ENCODE measurements around the gene EBPL. TPM values are rescaled to one million over a fixed set of nuclear protein-coding genes. Genes with fewer than 3 reads are reported as not detected.
A peak's percentile ranks its signal among the peaks of the same experiment; 100 is the strongest.

EBPL gene
- 14.4 TPM for total RNA-seq (2013)
- 10 to 100 TPM; 10.2 to 29.4 (median 27.3) TPM for polyA plus RNA-seq
- polyA minus RNA-seq: 7.1 and 10.1 TPM in 2 replicates
- total RNA-seq: 0.42 to 9.6 (median 4.6) reads per million in 11 experiments

DNA sequence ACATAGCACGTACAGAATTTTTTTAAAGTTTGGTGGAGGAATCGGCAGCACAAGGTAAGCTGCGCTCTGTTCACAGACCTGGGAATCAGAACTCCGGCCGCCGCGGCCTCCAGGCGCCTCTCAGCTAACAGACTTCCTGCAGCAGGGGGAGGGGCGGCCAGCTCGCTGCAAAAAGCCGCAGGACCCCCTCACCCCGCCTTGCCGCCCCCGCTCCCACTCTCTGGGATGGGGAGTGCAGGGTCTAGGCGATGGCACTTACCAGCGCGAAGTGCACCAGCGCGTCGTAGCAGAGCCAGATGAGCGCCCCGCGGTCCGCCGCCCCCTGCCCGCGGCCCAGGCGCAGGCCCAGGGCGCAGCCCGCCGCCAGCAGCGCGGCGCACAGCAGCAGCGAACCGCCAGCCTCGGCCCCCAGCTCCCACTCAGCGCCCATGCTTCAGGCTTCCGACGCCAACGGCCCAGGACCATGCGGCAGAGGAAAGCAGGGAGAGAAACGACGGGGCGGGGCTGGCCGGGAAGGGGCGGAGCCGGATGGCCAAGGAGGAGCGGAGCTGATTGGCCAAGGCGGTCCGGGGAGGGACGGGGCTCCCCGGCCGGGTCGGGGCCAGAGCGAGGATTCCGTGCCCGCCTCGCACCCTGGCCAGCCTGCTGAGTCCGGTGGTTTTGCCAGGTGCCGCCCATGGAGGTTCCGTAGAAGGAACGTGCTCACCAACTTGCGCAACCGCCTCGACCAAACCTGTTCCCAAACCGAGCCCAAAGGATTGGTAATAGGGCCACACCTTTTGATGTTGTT, at the start of gene EBPL:
TSS of gene EBPL (minus strand) at position 492 of the 790 bp plus-strand sequence. CDS start at position 430, 62 bp downstream.
- Histone ChIP-seq H3K4me1 (ENCODE audit: control insufficient read depth in 1 of 2, insufficient read depth in 2 of 2, low read length in 2 of 2) (peaks cover 30 to 37% of the 10 kb centered on the region in 2 donors), H3K4me2 (replicated peaks; ENCODE audit: extremely low read depth, low read length, poor library complexity, severe bottlenecking) (peak within 1 kb of the TSS; percentile 87), H3K27me3 (ENCODE audit: control insufficient read depth in 2 of 2, insufficient read depth in 2 of 2, low read length in 2 of 2) (no peaks in the 10 kb centered on the region), H4K20me1 (ENCODE audit: insufficient read depth, low read length) (no peaks in the 10 kb centered on the region), H2AFZ (ENCODE audit: insufficient read depth, low read depth, low read length, poor library complexity, severe bottlenecking) (peak within 1 kb of the TSS; percentile 83), H3K4me3 (replicated peaks in 1 of 3; ENCODE audit: low read depth in 2 of 3, low read length in 3 of 3) (peak within 1 kb of the TSS; percentile 58 to 81 (median 77)), H3K9ac (ENCODE audit: insufficient read depth, low read length, poor library complexity, severe bottlenecking) (peak within 1 kb of the TSS; percentile 42), H3K9me3 (replicated peaks in 1 of 2; ENCODE audit: control insufficient read depth in 1 of 2, insufficient read depth in 1 of 2, low read length in 2 of 2) (no peaks in the 10 kb centered on the region), H3K79me2 (ENCODE audit: insufficient read depth, low read length) (peaks cover 20% of the 10 kb centered on the region), H3K36me3 (replicated peaks in 1 of 2; ENCODE audit: control insufficient read depth in 1 of 2, insufficient read depth in 2 of 2, low read length in 2 of 2) (no peaks in the 10 kb centered on the region), H3K27ac (ENCODE audit: low read depth in 1 of 2, low read length in 2 of 2) (peak within 1 kb of the TSS; percentile 3 to 63)
- Mint-ChIP-seq H3K27me3 (ENCODE audit: low read depth in 3 of 3) (peaks cover 0 to 6% (median 5%) of the 10 kb centered on the region in 3 donors), H3K4me3 (peak within 1 kb of the TSS; percentile 86 to 96), H3K4me1 (peaks cover 36% of the 10 kb centered on the region), H3K9me3 (no peaks in the 10 kb centered on the region), H3K36me3 (peaks cover 10 to 12% of the 10 kb centered on the region in 2 donors), H3K27ac (peak within 1 kb of the TSS in 6 of 7 donors; percentile 23 to 81 (median 38))
- intact Hi-C loops (cut with micrococcal nuclease): loop anchor here in 1 of 2 donors (5.0 kb wide), 1 partner anchor 101 kb away; the partner anchor contains the start of gene KPNA3
- under 1% methylated on average over 64 of the region's 67 CpGs for WGBS (ENCODE audit: insufficient coverage)
- DNase-seq: peak; percentile 70 to 80 (median 71)
- TF ChIP-seq, protein P1, sequence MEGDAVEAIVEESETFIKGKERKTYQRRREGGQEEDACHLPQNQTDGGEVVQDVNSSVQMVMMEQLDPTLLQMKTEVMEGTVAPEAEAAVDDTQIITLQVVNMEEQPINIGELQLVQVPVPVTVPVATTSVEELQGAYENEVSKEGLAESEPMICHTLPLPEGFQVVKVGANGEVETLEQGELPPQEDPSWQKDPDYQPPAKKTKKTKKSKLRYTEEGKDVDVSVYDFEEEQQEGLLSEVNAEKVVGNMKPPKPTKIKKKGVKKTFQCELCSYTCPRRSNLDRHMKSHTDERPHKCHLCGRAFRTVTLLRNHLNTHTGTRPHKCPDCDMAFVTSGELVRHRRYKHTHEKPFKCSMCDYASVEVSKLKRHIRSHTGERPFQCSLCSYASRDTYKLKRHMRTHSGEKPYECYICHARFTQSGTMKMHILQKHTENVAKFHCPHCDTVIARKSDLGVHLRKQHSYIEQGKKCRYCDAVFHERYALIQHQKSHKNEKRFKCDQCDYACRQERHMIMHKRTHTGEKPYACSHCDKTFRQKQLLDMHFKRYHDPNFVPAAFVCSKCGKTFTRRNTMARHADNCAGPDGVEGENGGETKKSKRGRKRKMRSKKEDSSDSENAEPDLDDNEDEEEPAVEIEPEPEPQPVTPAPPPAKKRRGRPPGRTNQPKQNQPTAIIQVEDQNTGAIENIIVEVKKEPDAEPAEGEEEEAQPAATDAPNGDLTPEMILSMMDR (IDR thresholded peaks at IDR 0.05): no peak

DNA sequence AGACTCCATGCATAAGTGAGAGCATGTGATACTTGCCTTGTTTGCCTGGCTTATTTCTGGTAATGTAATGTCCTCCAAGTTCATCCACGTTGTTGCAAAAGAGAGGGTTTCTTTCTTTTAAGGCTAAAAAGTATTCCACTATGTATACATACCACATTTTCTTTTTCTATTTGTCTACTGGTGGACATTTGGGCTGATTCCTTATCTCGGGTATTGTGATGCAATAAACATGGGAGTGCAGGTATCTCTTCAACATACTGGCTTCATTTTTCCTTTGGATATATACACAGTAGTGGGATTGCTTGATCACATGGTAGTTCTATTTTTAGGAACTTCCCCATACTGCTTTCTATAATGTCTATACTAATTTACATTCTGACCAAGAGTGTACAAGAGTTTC, 49.6 kb upstream of the EBPL start:
- H3K36me3 ChIP-seq (replicated peaks in 1 of 2; ENCODE audit: control insufficient read depth in 1 of 2, insufficient read depth in 2 of 2, low read length in 2 of 2): peaks cover 13 to 47% of the 10 kb centered on the region in 2 donors
- WGBS (ENCODE audit: insufficient coverage): no CpG with 5 or more reads among the region's 2 CpGs

More for the DNA sequence above, 49.6 kb upstream of the EBPL start:
- intact Hi-C loops (cut with micrococcal nuclease): no loop called here
- no peak overlapping the region for H2AFZ ChIP-seq (ENCODE audit: insufficient read depth, low read depth, low read length, poor library complexity, severe bottlenecking)
- Mint-ChIP-seq H3K4me3 (no peak overlapping the region), H3K36me3 (peaks cover 38 to 54% of the 10 kb centered on the region in 2 donors), H3K27me3 (ENCODE audit: low read depth in 3 of 3) (no peaks in the 10 kb centered on the region), H3K9me3 (peaks cover 0 to 2% (median 0%) of the 10 kb centered on the region in 7 donors), H3K4me1 (peaks cover 12% of the 10 kb centered on the region), H3K27ac (peak overlapping the region in 2 of 7 donors; percentile 26 to 30)
- H3K4me3 ChIP-seq (replicated peaks in 1 of 3; ENCODE audit: low read depth in 2 of 3, low read length in 3 of 3): no peak overlapping the region
- no peak overlapping the region for H3K4me2 ChIP-seq (replicated peaks; ENCODE audit: extremely low read depth, low read length, poor library complexity, severe bottlenecking)
- H3K9ac ChIP-seq (ENCODE audit: insufficient read depth, low read length, poor library complexity, severe bottlenecking): no peak overlapping the region
- TF ChIP-seq, protein P1 (IDR thresholded peaks at IDR 0.05): no peak
- H3K27ac ChIP-seq (ENCODE audit: low read depth in 1 of 2, low read length in 2 of 2): no peak overlapping the region
- no peaks in the 10 kb centered on the region for H3K79me2 ChIP-seq (ENCODE audit: insufficient read depth, low read length)
- DNase-seq: no peak
- H3K27me3 ChIP-seq (ENCODE audit: control insufficient read depth in 2 of 2, insufficient read depth in 2 of 2, low read length in 2 of 2): no peaks in the 10 kb centered on the region
- H3K4me1 ChIP-seq (ENCODE audit: control insufficient read depth in 1 of 2, insufficient read depth in 2 of 2, low read length in 2 of 2): peaks cover 0 to 10% of the 10 kb centered on the region in 2 donors
- H3K9me3 ChIP-seq (replicated peaks in 1 of 2; ENCODE audit: control insufficient read depth in 1 of 2, insufficient read depth in 1 of 2, low read length in 2 of 2): no peaks in the 10 kb centered on the region
- H4K20me1 ChIP-seq (ENCODE audit: insufficient read depth, low read length): no peaks in the 10 kb centered on the region

Data from CD14-positive monocyte (primary cell).